ENCODE data around the gene KATNB1. TPM values are rescaled to one million over a fixed set of nuclear protein-coding genes. Genes with fewer than 3 reads are reported as not detected.

The KATNB1 gene
- total and polyA plus RNA-seq, 2 experiments from 2014 or later, result 31.4 to 65.9 TPM

GRCh38 chr16:57726433-57726947 lies 9.1 kb upstream of the KATNB1 start:
- Histone ChIP-seq H3K36me3 (ENCODE audit: insufficient read depth) (no peaks in the 10 kb centered on the region), H3K9me2 (ENCODE audit: insufficient read depth) (no peaks in the 10 kb centered on the region), H3K27me3 (ENCODE audit: insufficient read depth) (no peaks in the 10 kb centered on the region), H3K27ac (ENCODE audit: low read depth) (no peak overlapping the region), H2AFZ (no peak overlapping the region), H3K4me3 (no peak overlapping the region), H3K4me1 (ENCODE audit: insufficient read depth) (no peaks in the 10 kb centered on the region), H3K79me2 (replicated peaks; ENCODE audit: insufficient read depth) (no peaks in the 10 kb centered on the region), H3F3A (replicated peaks; ENCODE audit: low read depth) (no peaks in the 10 kb centered on the region), H4K20me1 (replicated peaks; ENCODE audit: insufficient read depth) (no peaks in the 10 kb centered on the region), H3K4me2 (no peak overlapping the region)
- no peak for DNase-seq (ENCODE audit: low spot score)
- H3K27me3 Mint-ChIP-seq (ENCODE audit: insufficient read depth, low read depth, poor library complexity), result peaks cover 7% of the 10 kb centered on the region
- ATAC-seq, result no peak
- TF ChIP-seq, protein P1, sequence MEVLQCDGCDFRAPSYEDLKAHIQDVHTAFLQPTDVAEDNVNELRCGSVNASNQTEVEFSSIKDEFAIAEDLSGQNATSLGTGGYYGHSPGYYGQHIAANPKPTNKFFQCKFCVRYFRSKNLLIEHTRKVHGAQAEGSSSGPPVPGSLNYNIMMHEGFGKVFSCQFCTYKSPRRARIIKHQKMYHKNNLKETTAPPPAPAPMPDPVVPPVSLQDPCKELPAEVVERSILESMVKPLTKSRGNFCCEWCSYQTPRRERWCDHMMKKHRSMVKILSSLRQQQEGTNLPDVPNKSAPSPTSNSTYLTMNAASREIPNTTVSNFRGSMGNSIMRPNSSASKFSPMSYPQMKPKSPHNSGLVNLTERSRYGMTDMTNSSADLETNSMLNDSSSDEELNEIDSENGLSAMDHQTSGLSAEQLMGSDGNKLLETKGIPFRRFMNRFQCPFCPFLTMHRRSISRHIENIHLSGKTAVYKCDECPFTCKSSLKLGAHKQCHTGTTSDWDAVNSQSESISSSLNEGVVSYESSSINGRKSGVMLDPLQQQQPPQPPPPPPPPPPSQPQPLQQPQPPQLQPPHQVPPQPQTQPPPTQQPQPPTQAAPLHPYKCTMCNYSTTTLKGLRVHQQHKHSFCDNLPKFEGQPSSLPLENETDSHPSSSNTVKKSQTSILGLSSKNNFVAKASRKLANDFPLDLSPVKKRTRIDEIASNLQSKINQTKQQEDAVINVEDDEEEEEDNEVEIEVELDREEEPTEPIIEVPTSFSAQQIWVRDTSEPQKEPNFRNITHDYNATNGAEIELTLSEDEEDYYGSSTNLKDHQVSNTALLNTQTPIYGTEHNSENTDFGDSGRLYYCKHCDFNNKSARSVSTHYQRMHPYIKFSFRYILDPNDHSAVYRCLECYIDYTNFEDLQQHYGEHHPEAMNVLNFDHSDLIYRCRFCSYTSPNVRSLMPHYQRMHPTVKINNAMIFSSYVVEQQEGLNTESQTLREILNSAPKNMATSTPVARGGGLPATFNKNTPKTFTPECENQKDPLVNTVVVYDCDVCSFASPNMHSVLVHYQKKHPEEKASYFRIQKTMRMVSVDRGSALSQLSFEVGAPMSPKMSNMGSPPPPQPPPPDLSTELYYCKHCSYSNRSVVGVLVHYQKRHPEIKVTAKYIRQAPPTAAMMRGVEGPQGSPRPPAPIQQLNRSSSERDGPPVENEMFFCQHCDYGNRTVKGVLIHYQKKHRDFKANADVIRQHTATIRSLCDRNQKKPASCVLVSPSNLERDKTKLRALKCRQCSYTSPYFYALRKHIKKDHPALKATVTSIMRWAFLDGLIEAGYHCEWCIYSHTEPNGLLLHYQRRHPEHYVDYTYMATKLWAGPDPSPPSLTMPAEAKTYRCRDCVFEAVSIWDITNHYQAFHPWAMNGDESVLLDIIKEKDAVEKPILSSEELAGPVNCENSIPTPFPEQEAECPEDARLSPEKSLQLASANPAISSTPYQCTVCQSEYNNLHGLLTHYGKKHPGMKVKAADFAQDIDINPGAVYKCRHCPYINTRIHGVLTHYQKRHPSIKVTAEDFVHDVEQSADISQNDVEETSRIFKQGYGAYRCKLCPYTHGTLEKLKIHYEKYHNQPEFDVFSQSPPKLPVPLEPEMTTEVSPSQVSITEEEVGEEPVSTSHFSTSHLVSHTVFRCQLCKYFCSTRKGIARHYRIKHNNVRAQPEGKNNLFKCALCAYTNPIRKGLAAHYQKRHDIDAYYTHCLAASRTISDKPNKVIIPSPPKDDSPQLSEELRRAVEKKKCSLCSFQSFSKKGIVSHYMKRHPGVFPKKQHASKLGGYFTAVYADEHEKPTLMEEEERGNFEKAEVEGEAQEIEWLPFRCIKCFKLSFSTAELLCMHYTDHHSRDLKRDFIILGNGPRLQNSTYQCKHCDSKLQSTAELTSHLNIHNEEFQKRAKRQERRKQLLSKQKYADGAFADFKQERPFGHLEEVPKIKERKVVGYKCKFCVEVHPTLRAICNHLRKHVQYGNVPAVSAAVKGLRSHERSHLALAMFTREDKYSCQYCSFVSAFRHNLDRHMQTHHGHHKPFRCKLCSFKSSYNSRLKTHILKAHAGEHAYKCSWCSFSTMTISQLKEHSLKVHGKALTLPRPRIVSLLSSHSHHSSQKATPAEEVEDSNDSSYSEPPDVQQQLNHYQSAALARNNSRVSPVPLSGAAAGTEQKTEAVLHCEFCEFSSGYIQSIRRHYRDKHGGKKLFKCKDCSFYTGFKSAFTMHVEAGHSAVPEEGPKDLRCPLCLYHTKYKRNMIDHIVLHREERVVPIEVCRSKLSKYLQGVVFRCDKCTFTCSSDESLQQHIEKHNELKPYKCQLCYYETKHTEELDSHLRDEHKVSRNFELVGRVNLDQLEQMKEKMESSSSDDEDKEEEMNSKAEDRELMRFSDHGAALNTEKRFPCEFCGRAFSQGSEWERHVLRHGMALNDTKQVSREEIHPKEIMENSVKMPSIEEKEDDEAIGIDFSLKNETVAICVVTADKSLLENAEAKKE (CRISPR knock-in tag; IDR thresholded peaks at IDR 0.05), result no peak
- TF ChIP-seq EZH2phosphoT487 (IDR thresholded peaks at IDR 0.05; ENCODE audit: unreplicated experiment) (no peak), STAT1 (IDR thresholded peaks at IDR 0.05; ENCODE audit: unreplicated experiment) (no peak), ZNF114 (CRISPR knock-in tag; IDR thresholded peaks at IDR 0.05) (no peak), ZNF331 (CRISPR knock-in tag; IDR thresholded peaks at IDR 0.05; ENCODE audit: low read depth) (no peak)
- TF ChIP-seq, protein P2, sequence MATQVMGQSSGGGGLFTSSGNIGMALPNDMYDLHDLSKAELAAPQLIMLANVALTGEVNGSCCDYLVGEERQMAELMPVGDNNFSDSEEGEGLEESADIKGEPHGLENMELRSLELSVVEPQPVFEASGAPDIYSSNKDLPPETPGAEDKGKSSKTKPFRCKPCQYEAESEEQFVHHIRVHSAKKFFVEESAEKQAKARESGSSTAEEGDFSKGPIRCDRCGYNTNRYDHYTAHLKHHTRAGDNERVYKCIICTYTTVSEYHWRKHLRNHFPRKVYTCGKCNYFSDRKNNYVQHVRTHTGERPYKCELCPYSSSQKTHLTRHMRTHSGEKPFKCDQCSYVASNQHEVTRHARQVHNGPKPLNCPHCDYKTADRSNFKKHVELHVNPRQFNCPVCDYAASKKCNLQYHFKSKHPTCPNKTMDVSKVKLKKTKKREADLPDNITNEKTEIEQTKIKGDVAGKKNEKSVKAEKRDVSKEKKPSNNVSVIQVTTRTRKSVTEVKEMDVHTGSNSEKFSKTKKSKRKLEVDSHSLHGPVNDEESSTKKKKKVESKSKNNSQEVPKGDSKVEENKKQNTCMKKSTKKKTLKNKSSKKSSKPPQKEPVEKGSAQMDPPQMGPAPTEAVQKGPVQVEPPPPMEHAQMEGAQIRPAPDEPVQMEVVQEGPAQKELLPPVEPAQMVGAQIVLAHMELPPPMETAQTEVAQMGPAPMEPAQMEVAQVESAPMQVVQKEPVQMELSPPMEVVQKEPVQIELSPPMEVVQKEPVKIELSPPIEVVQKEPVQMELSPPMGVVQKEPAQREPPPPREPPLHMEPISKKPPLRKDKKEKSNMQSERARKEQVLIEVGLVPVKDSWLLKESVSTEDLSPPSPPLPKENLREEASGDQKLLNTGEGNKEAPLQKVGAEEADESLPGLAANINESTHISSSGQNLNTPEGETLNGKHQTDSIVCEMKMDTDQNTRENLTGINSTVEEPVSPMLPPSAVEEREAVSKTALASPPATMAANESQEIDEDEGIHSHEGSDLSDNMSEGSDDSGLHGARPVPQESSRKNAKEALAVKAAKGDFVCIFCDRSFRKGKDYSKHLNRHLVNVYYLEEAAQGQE (IDR thresholded peaks at IDR 0.05; ENCODE audit: unreplicated experiment), result no peak
- TF ChIP-seq, protein P3, sequence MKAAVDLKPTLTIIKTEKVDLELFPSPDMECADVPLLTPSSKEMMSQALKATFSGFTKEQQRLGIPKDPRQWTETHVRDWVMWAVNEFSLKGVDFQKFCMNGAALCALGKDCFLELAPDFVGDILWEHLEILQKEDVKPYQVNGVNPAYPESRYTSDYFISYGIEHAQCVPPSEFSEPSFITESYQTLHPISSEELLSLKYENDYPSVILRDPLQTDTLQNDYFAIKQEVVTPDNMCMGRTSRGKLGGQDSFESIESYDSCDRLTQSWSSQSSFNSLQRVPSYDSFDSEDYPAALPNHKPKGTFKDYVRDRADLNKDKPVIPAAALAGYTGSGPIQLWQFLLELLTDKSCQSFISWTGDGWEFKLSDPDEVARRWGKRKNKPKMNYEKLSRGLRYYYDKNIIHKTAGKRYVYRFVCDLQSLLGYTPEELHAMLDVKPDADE (IDR thresholded peaks at IDR 0.05), result no peak
- TF ChIP-seq, protein P4, sequence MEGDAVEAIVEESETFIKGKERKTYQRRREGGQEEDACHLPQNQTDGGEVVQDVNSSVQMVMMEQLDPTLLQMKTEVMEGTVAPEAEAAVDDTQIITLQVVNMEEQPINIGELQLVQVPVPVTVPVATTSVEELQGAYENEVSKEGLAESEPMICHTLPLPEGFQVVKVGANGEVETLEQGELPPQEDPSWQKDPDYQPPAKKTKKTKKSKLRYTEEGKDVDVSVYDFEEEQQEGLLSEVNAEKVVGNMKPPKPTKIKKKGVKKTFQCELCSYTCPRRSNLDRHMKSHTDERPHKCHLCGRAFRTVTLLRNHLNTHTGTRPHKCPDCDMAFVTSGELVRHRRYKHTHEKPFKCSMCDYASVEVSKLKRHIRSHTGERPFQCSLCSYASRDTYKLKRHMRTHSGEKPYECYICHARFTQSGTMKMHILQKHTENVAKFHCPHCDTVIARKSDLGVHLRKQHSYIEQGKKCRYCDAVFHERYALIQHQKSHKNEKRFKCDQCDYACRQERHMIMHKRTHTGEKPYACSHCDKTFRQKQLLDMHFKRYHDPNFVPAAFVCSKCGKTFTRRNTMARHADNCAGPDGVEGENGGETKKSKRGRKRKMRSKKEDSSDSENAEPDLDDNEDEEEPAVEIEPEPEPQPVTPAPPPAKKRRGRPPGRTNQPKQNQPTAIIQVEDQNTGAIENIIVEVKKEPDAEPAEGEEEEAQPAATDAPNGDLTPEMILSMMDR (conservative IDR thresholded peaks at IDR 0.05; ENCODE audit: low read depth in 2 of 2), result no peak
- H3K4me1 Mint-ChIP-seq, result no peaks in the 10 kb centered on the region
- H3K27ac Mint-ChIP-seq, result no peak overlapping the region
- no peaks in the 10 kb centered on the region for H3K9me3 Mint-ChIP-seq
- no peak overlapping the region for H3K4me3 Mint-ChIP-seq
- no peaks in the 10 kb centered on the region for H3K36me3 Mint-ChIP-seq (ENCODE audit: low read depth)

All from GM23338 (cell line).